ENCODE data around the gene CLHC1. TPM values are rescaled to one million over a fixed set of nuclear protein-coding genes. Genes with fewer than 3 reads are reported as not detected.
A peak's percentile ranks its signal among the peaks of the same experiment; 100 is the strongest.

The CLHC1 gene
- total RNA-seq, 4 donors from 2014 or later, result 3.4 to 15.0 (median 6.4) TPM

- intact Hi-C loops (cut with DNase I), result loop anchor here (10.0 kb wide), 1 partner anchor 146 kb away; no protein-coding TSS in a partner anchor
- no peak overlapping the region for H3K27ac ChIP-seq (replicated peaks in 1 of 4)
- H3K36me3 ChIP-seq, result no peaks in the 10 kb centered on the region
- DNase-seq (ENCODE audit: extremely low spot score), result peak; percentile 72
- WGBS, result 75% methylated on average over 1 of the region's 2 CpGs
- no peak overlapping the region for H3K4me3 ChIP-seq
- TF ChIP-seq POLR2A (IDR thresholded peaks at IDR 0.05; ENCODE audit: low read depth), result no peak
- no peaks in the 10 kb centered on the region for H3K9me3 ChIP-seq
- no peaks in the 10 kb centered on the region for H3K27me3 ChIP-seq
- peaks cover 38 to 98% (median 78%) of the 10 kb centered on the region in 4 donors for H3K4me1 ChIP-seq
Measured at GRCh38 chr2:55160422-55160821, 71.7 kb downstream of the CLHC1 start.

GRCh38 chr2:55159752-55160151 lies 72.3 kb downstream of the CLHC1 start:
- TF ChIP-seq EP300 (IDR thresholded peaks at IDR 0.05) (no peak), CTCF (IDR thresholded peaks at IDR 0.05) (no peak), POLR2A (IDR thresholded peaks at IDR 0.05; ENCODE audit: low read depth) (no peak), POLR2AphosphoS5 (IDR thresholded peaks at IDR 0.05) (no peak)
- Histone ChIP-seq H3K9me3 (no peaks in the 10 kb centered on the region), H3K27me3 (no peaks in the 10 kb centered on the region), H3K4me3 (no peak overlapping the region), H3K36me3 (no peaks in the 10 kb centered on the region), H3K4me1 (peaks cover 38 to 98% (median 78%) of the 10 kb centered on the region in 4 donors), H3K27ac (replicated peaks in 1 of 4) (peak overlapping the region in 2 of 4 donors; percentile 72 to 78)
- peak; percentile 34 for DNase-seq (ENCODE audit: extremely low spot score)
- intact Hi-C loops (cut with DNase I), result loop anchor here (10.0 kb wide), 1 partner anchor 145 kb away; no protein-coding TSS in a partner anchor
- WGBS, result 92% methylated on average over 2 of the region's 2 CpGs

GRCh38 chr2:55159037-55159651 lies 72.9 kb downstream of the CLHC1 start:
- Histone ChIP-seq H3K4me1 (peaks cover 38 to 98% (median 78%) of the 10 kb centered on the region in 4 donors), H3K36me3 (no peaks in the 10 kb centered on the region), H3K4me3 (no peak overlapping the region), H3K9me3 (no peaks in the 10 kb centered on the region), H3K27me3 (no peaks in the 10 kb centered on the region), H3K27ac (replicated peaks in 1 of 4) (peak overlapping the region; percentile 70 to 79 (median 75))
- DNase-seq (ENCODE audit: extremely low spot score), result peak; percentile 91
- TF ChIP-seq CTCF (IDR thresholded peaks at IDR 0.05), result no peak
- TF ChIP-seq POLR2AphosphoS5 (IDR thresholded peaks at IDR 0.05), result peak; percentile 8 to 21
- intact Hi-C loops (cut with DNase I), result no loop called here
- WGBS, result 42% methylated on average over 4 of the region's 4 CpGs

- H3K9me3 ChIP-seq, result no peaks in the 10 kb centered on the region
- H3K27ac ChIP-seq (replicated peaks in 1 of 4), result peak overlapping the region; percentile 70 to 79 (median 75)
- H3K4me3 ChIP-seq, result no peak overlapping the region
- H3K27me3 ChIP-seq, result no peaks in the 10 kb centered on the region
- no peak for DNase-seq (ENCODE audit: extremely low spot score)
- intact Hi-C loops (cut with DNase I), result no loop called here
- WGBS, result 82% methylated on average over 10 of the region's 10 CpGs
- peaks cover 38 to 98% (median 78%) of the 10 kb centered on the region in 4 donors for H3K4me1 ChIP-seq
- TF ChIP-seq POLR2A (IDR thresholded peaks at IDR 0.05; ENCODE audit: low read depth) (no peak), POLR2AphosphoS5 (IDR thresholded peaks at IDR 0.05) (no peak), EP300 (IDR thresholded peaks at IDR 0.05) (no peak), CTCF (IDR thresholded peaks at IDR 0.05) (no peak)
- no peaks in the 10 kb centered on the region for H3K36me3 ChIP-seq
Measured at GRCh38 chr2:55158111-55158814, 73.8 kb downstream of the CLHC1 start.

GRCh38 chr2:55157474-55157884 lies 74.6 kb downstream of the CLHC1 start:
- Histone ChIP-seq H3K36me3 (no peaks in the 10 kb centered on the region), H3K4me1 (peaks cover 38 to 98% (median 79%) of the 10 kb centered on the region in 4 donors), H3K27ac (replicated peaks in 1 of 4) (peak overlapping the region; percentile 70 to 79 (median 75)), H3K9me3 (no peaks in the 10 kb centered on the region), H3K27me3 (no peaks in the 10 kb centered on the region), H3K4me3 (no peak overlapping the region)
- WGBS, result 57% methylated on average over 2 of the region's 2 CpGs
- intact Hi-C loops (cut with DNase I), result no loop called here
- no peak for TF ChIP-seq POLR2A (IDR thresholded peaks at IDR 0.05; ENCODE audit: low read depth)
- TF ChIP-seq EP300 (IDR thresholded peaks at IDR 0.05), result no peak
- no peak for TF ChIP-seq POLR2AphosphoS5 (IDR thresholded peaks at IDR 0.05)
- peak in 1 of 3 experiments; percentile 11 for TF ChIP-seq CTCF (IDR thresholded peaks at IDR 0.05)
- DNase-seq (ENCODE audit: extremely low spot score), result no peak
